Measurements from ENCODE around the gene GALNT2.
A peak's percentile ranks its signal among the peaks of the same experiment; 100 is the strongest.

The GALNT2 gene

GRCh38 chr1:230125640-230126528 lies 58.8 kb downstream of the GALNT2 start:
- peaks cover 55% of the 10 kb centered on the region for H3K4me1 ChIP-seq (ENCODE audit: control insufficient read depth, insufficient read depth, low read length)
- H3K36me3 ChIP-seq (ENCODE audit: control insufficient read depth, insufficient read depth, low read length, severe bottlenecking): no peaks in the 10 kb centered on the region
- no peak overlapping the region for H3K9ac ChIP-seq (ENCODE audit: low read length)
- no peaks in the 10 kb centered on the region for H3K9me3 ChIP-seq (ENCODE audit: control insufficient read depth, low read length)
- H3K4me3 ChIP-seq (ENCODE audit: low read length): no peak overlapping the region
- DNase-seq (ENCODE audit: low read depth): peak; percentile 63
- no peaks in the 10 kb centered on the region for H3K27me3 ChIP-seq (replicated peaks; ENCODE audit: control insufficient read depth, insufficient read depth, low read length)

GRCh38 chr1:230126529-230127104 lies 59.6 kb downstream of the GALNT2 start:
- DNase-seq (ENCODE audit: low read depth): no peak
- Histone ChIP-seq H3K4me3 (ENCODE audit: low read length) (no peak overlapping the region), H3K9me3 (ENCODE audit: control insufficient read depth, low read length) (no peaks in the 10 kb centered on the region), H3K27me3 (replicated peaks; ENCODE audit: control insufficient read depth, insufficient read depth, low read length) (no peaks in the 10 kb centered on the region), H3K36me3 (ENCODE audit: control insufficient read depth, insufficient read depth, low read length, severe bottlenecking) (no peaks in the 10 kb centered on the region), H3K9ac (ENCODE audit: low read length) (no peak overlapping the region), H3K4me1 (ENCODE audit: control insufficient read depth, insufficient read depth, low read length) (peaks cover 53% of the 10 kb centered on the region)

GRCh38 chr1:230127105-230128054 lies 60.3 kb downstream of the GALNT2 start:
- Histone ChIP-seq H3K4me3 (ENCODE audit: low read length) (no peak overlapping the region), H3K36me3 (ENCODE audit: control insufficient read depth, insufficient read depth, low read length, severe bottlenecking) (no peaks in the 10 kb centered on the region), H3K4me1 (ENCODE audit: control insufficient read depth, insufficient read depth, low read length) (peaks cover 53% of the 10 kb centered on the region), H3K27me3 (replicated peaks; ENCODE audit: control insufficient read depth, insufficient read depth, low read length) (no peaks in the 10 kb centered on the region), H3K9ac (ENCODE audit: low read length) (no peak overlapping the region), H3K9me3 (ENCODE audit: control insufficient read depth, low read length) (no peaks in the 10 kb centered on the region)
- no peak for DNase-seq (ENCODE audit: low read depth)

- no peaks in the 10 kb centered on the region for H3K36me3 ChIP-seq (ENCODE audit: control insufficient read depth, insufficient read depth, low read length, severe bottlenecking)
- H3K4me1 ChIP-seq (ENCODE audit: control insufficient read depth, insufficient read depth, low read length): peaks cover 53% of the 10 kb centered on the region
- no peak overlapping the region for H3K4me3 ChIP-seq (ENCODE audit: low read length)
- H3K9ac ChIP-seq (ENCODE audit: low read length): peak overlapping the region; percentile 10
- DNase-seq (ENCODE audit: low read depth): no peak
- no peaks in the 10 kb centered on the region for H3K9me3 ChIP-seq (ENCODE audit: control insufficient read depth, low read length)
- no peaks in the 10 kb centered on the region for H3K27me3 ChIP-seq (replicated peaks; ENCODE audit: control insufficient read depth, insufficient read depth, low read length)
Measured at GRCh38 chr1:230128569-230129285, 61.7 kb downstream of the GALNT2 start.

GRCh38 chr1:230129341-230129740 lies 62.3 kb downstream of the GALNT2 start:
- Histone ChIP-seq H3K9me3 (ENCODE audit: control insufficient read depth, low read length) (no peaks in the 10 kb centered on the region), H3K9ac (ENCODE audit: low read length) (peak overlapping the region; percentile 10), H3K36me3 (ENCODE audit: control insufficient read depth, insufficient read depth, low read length, severe bottlenecking) (no peaks in the 10 kb centered on the region), H3K27me3 (replicated peaks; ENCODE audit: control insufficient read depth, insufficient read depth, low read length) (no peaks in the 10 kb centered on the region), H3K4me3 (ENCODE audit: low read length) (no peak overlapping the region), H3K4me1 (ENCODE audit: control insufficient read depth, insufficient read depth, low read length) (peaks cover 49% of the 10 kb centered on the region)
- DNase-seq (ENCODE audit: low read depth): no peak

- no peaks in the 10 kb centered on the region for H3K27me3 ChIP-seq (replicated peaks; ENCODE audit: control insufficient read depth, insufficient read depth, low read length)
- H3K36me3 ChIP-seq (ENCODE audit: control insufficient read depth, insufficient read depth, low read length, severe bottlenecking): no peaks in the 10 kb centered on the region
- no peak overlapping the region for H3K4me3 ChIP-seq (ENCODE audit: low read length)
- peaks cover 44% of the 10 kb centered on the region for H3K4me1 ChIP-seq (ENCODE audit: control insufficient read depth, insufficient read depth, low read length)
- DNase-seq (ENCODE audit: low read depth): no peak
- no peaks in the 10 kb centered on the region for H3K9me3 ChIP-seq (ENCODE audit: control insufficient read depth, low read length)
- H3K9ac ChIP-seq (ENCODE audit: low read length): no peak overlapping the region
Measured at GRCh38 chr1:230130172-230130944, 63.3 kb downstream of the GALNT2 start.

- no peak for DNase-seq (ENCODE audit: low read depth)
Measured at GRCh38 chr1:230131457-230131856, 64.4 kb downstream of the GALNT2 start.

GRCh38 chr1:230132758-230133157 lies 65.7 kb downstream of the GALNT2 start:
- Histone ChIP-seq H3K27me3 (replicated peaks; ENCODE audit: control insufficient read depth, insufficient read depth, low read length) (no peaks in the 10 kb centered on the region), H3K9me3 (ENCODE audit: control insufficient read depth, low read length) (no peaks in the 10 kb centered on the region), H3K4me1 (ENCODE audit: control insufficient read depth, insufficient read depth, low read length) (peaks cover 42% of the 10 kb centered on the region), H3K9ac (ENCODE audit: low read length) (no peak overlapping the region), H3K4me3 (ENCODE audit: low read length) (no peak overlapping the region), H3K36me3 (ENCODE audit: control insufficient read depth, insufficient read depth, low read length, severe bottlenecking) (peaks cover 5% of the 10 kb centered on the region)
- DNase-seq (ENCODE audit: low read depth): no peak

More at GRCh38 chr1:230131457-230131856, 64.4 kb downstream of the GALNT2 start:
- no peaks in the 10 kb centered on the region for H3K9me3 ChIP-seq (ENCODE audit: control insufficient read depth, low read length)
- no peaks in the 10 kb centered on the region for H3K27me3 ChIP-seq (replicated peaks; ENCODE audit: control insufficient read depth, insufficient read depth, low read length)
- H3K36me3 ChIP-seq (ENCODE audit: control insufficient read depth, insufficient read depth, low read length, severe bottlenecking): no peaks in the 10 kb centered on the region
- H3K9ac ChIP-seq (ENCODE audit: low read length): no peak overlapping the region
- H3K4me1 ChIP-seq (ENCODE audit: control insufficient read depth, insufficient read depth, low read length): peaks cover 33% of the 10 kb centered on the region
- H3K4me3 ChIP-seq (ENCODE audit: low read length): no peak overlapping the region

- Histone ChIP-seq H3K9ac (ENCODE audit: low read length) (no peak overlapping the region), H3K4me1 (ENCODE audit: control insufficient read depth, insufficient read depth, low read length) (peaks cover 34% of the 10 kb centered on the region), H3K9me3 (ENCODE audit: control insufficient read depth, low read length) (no peaks in the 10 kb centered on the region), H3K27me3 (replicated peaks; ENCODE audit: control insufficient read depth, insufficient read depth, low read length) (no peaks in the 10 kb centered on the region), H3K4me3 (ENCODE audit: low read length) (no peak overlapping the region), H3K36me3 (ENCODE audit: control insufficient read depth, insufficient read depth, low read length, severe bottlenecking) (peaks cover 5% of the 10 kb centered on the region)
- no peak for DNase-seq (ENCODE audit: low read depth)
Measured at GRCh38 chr1:230135726-230136125, 68.7 kb downstream of the GALNT2 start.
